Vagina (tissue), 2 donors: Measurements from ENCODE around the gene RUSC1.

Experiments used
- CTCF ChIP-seq, 3 experiments: fragments of 450-650 bp in 2 of 3; fragments of 200-600 bp in 1 of 3; sonication (generic) in 1 of 3; IDR thresholded peaks; one replicate each; pipeline ENCODE4 v1.5.1; 2017 to 2019; ENCODE audit warnings: antibody characterized with exemption in 3 of 3, mild to moderate bottlenecking in 2 of 3, moderate library complexity in 2 of 3
- POLR2A ChIP-seq, 2 donors: fragments of 450-650 bp; IDR thresholded peaks; one replicate each; pipeline ENCODE4 v1.6.1; 2017; ENCODE audit warnings: antibody characterized with exemption in 2 of 2, mild to moderate bottlenecking in 2 of 2, moderate library complexity in 2 of 2

GRCh38 chr1:155316922-155317321 is 3.8 kb upstream of the RUSC1 start:
- TF ChIP-seq POLR2A (IDR thresholded peaks at IDR 0.05) (no peak), CTCF (IDR thresholded peaks at IDR 0.05) (no peak)
